Testis (tissue), 3 donors: ENCODE results near the gene LAMA3. TPM values are rescaled to one million over a fixed set of nuclear protein-coding genes. Genes with fewer than 3 reads are reported as not detected.

Source experiments
- DNase-seq: peaks from one replicate; pipeline ENCODE4 v3.0.0-alpha.2; 2019
- H3K27ac ChIP-seq, 2 donors: fragments of 200-600 bp; sonication (generic); one replicate each; pipeline ENCODE4 v1.5.1; 2019
- H3K27me3 ChIP-seq: fragments of 200-600 bp; sonication (generic); one replicate; pipeline ENCODE4 v1.5.1; 2019
- H3K36me3 ChIP-seq: fragments of 200-600 bp; sonication (generic); one replicate; pipeline ENCODE4 v1.5.1; 2017; ENCODE audit warnings: low read depth; ENCODE audit errors: missing control alignments
- H3K4me1 ChIP-seq: fragments of 200-600 bp; sonication (generic); one replicate; pipeline ENCODE4 v1.5.1; 2019
- H3K4me3 ChIP-seq, 2 donors: fragments of 200-600 bp; sonication (generic); one replicate each; pipeline ENCODE4 v1.5.1; 2017 to 2019
- H3K9me3 ChIP-seq: fragments of 200-600 bp; sonication (generic); one replicate; pipeline ENCODE4 v1.5.1; 2017
- CTCF ChIP-seq, 3 experiments: fragments of 450-650 bp in 2 of 3; fragments of 200-600 bp in 1 of 3; sonication (generic) in 1 of 3; IDR thresholded peaks; one replicate each; pipeline ENCODE4 v1.5.1; 2016 to 2019; ENCODE audit warnings: antibody characterized with exemption in 3 of 3, mild to moderate bottlenecking in 2 of 3, moderate library complexity in 1 of 3
- POLR2A ChIP-seq: fragments of 450-650 bp; IDR thresholded peaks from one replicate; pipeline ENCODE4 v1.6.1; 2017; ENCODE audit warnings: antibody characterized with exemption, mild to moderate bottlenecking, moderate library complexity
- WGBS, 2 donors: methylation state at CpG; one replicate each; pipeline ENCODE4 v1.1.5; 2018; 5-methylcytosine and 5-hydroxymethylcytosine counted together
- intact Hi-C: fragments of 100-400 bp; cut with DNase I; formaldehyde crosslinking; loops from one replicate; pipeline ENCODE4 v1.15.1; 2023; ENCODE audit warnings: low total_unique reads
- polyA plus RNA-seq: library from polyadenylated mRNA; stranded (reverse); fragments of 350-450 nt; fragmentation: Illumina TruSeq; extraction: RNeasy Lipid Tissue Mini Kit (QIAGEN cat#74804); gene quantifications from one replicate; pipeline ENCODE4 v1.2.3, GENCODE V29; 2014; ENCODE audit warnings: low read depth, low replicate concordance; ENCODE audit not compliant: insufficient read depth
- total RNA-seq, 2 donors: library from RNA; depleted of rRNA; stranded (reverse); fragments of >200 nt; gene quantifications; one replicate each; pipeline ENCODE4 v1.2.3, GENCODE V29; 2016

The LAMA3 gene
- total and polyA plus RNA-seq, 3 donors from 2014 or later: 11.9 to 22.1 (median 14.1) TPM

GRCh38 chr18:23855721-23856120 is 166.5 kb downstream of the LAMA3 start:
- Histone ChIP-seq H3K4me1 (no peaks in the 10 kb centered on the region), H3K27me3 (no peaks in the 10 kb centered on the region), H3K9me3 (no peaks in the 10 kb centered on the region), H3K4me3 (no peak overlapping the region), H3K36me3 (no peaks in the 10 kb centered on the region), H3K27ac (no peak overlapping the region)
- TF ChIP-seq CTCF (IDR thresholded peaks at IDR 0.05): no peak
- TF ChIP-seq POLR2A: no peak
- 91 to 93% methylated on average over 5 of the region's 5 CpGs for WGBS, 2 donors
- DNase-seq: no peak
- intact Hi-C loops: no loop called here

GRCh38 chr18:23856466-23857163 is 167.4 kb downstream of the LAMA3 start:
- 80 to 93% methylated on average over 4 to 5 of the region's 5 CpGs for WGBS, 2 donors
- DNase-seq: no peak
- TF ChIP-seq CTCF (IDR thresholded peaks at IDR 0.05): no peak
- no peak for TF ChIP-seq POLR2A
- Histone ChIP-seq H3K36me3 (no peaks in the 10 kb centered on the region), H3K27ac (no peak overlapping the region), H3K27me3 (no peaks in the 10 kb centered on the region), H3K4me1 (no peaks in the 10 kb centered on the region), H3K4me3 (no peak overlapping the region), H3K9me3 (no peaks in the 10 kb centered on the region)
- intact Hi-C loops: no loop called here

GRCh38 chr18:23857164-23857552 is 167.9 kb downstream of the LAMA3 start:
- intact Hi-C loops: no loop called here

GRCh38 chr18:23857756-23858155 is 168.5 kb downstream of the LAMA3 start:
- Histone ChIP-seq H3K36me3 (no peaks in the 10 kb centered on the region), H3K27ac (no peak overlapping the region), H3K4me1 (no peaks in the 10 kb centered on the region), H3K27me3 (no peaks in the 10 kb centered on the region), H3K4me3 (no peak overlapping the region), H3K9me3 (no peaks in the 10 kb centered on the region)
- DNase-seq: no peak
- intact Hi-C loops: no loop called here
- TF ChIP-seq POLR2A: no peak
- no peak for TF ChIP-seq CTCF (IDR thresholded peaks at IDR 0.05)
- WGBS, 2 donors: 87 to 92% methylated on average over 9 of the region's 9 CpGs

More at GRCh38 chr18:23857164-23857552, 167.9 kb downstream of the LAMA3 start:
- WGBS, 2 donors: 95 to 100% methylated on average over 5 of the region's 5 CpGs
- no peak for TF ChIP-seq POLR2A
- TF ChIP-seq CTCF (IDR thresholded peaks at IDR 0.05): no peak
- Histone ChIP-seq H3K4me3 (no peak overlapping the region), H3K9me3 (no peaks in the 10 kb centered on the region), H3K36me3 (no peaks in the 10 kb centered on the region), H3K4me1 (no peaks in the 10 kb centered on the region), H3K27me3 (no peaks in the 10 kb centered on the region), H3K27ac (no peak overlapping the region)
- DNase-seq: no peak
